CD14-positive monocyte (primary cell): ENCODE data around the gene UFSP2. TPM values are rescaled to one million over a fixed set of nuclear protein-coding genes. Genes with fewer than 3 reads are reported as not detected.

Experiments
- DNase-seq, 3 donors: peaks; one replicate each; pipeline ENCODE4 v3.0.0-alpha.2; 2011 to 2022
- H2AFZ ChIP-seq: 2 replicates; pipeline ENCODE4 v1.6.0; 2012; ENCODE audit warnings: mild to moderate bottlenecking, low read depth, low read length, inconsistent platforms; ENCODE audit not compliant: insufficient read depth, poor library complexity, severe bottlenecking
- H3K27ac ChIP-seq, 2 donors: 1 replicate in 1 of 2; 2 replicates in 1 of 2; pipeline ENCODE4 v1.5.1; 2012 to 2013; ENCODE audit warnings: low read length in 2 of 2, control low read depth in 1 of 2, inconsistent platforms in 1 of 2, low read depth in 1 of 2, mild to moderate bottlenecking in 1 of 2
- H3K27me3 ChIP-seq, 2 donors: one replicate each; pipeline versions ENCODE4 v1.6.0 to v1.6.1; 2011 to 2013; ENCODE audit warnings: low read length in 2 of 2; ENCODE audit not compliant: control insufficient read depth in 2 of 2, insufficient read depth in 2 of 2
- H3K36me3 ChIP-seq, 2 donors: replicated peaks in 1 of 2; 1 replicate in 1 of 2; 2 replicates in 1 of 2; pipeline versions ENCODE4 v1.5.1 to v1.6.1; 2012 to 2013; ENCODE audit warnings: low read length in 2 of 2, control low read depth in 1 of 2, inconsistent platforms in 1 of 2, mild to moderate bottlenecking in 1 of 2; ENCODE audit not compliant: insufficient read depth in 2 of 2, control insufficient read depth in 1 of 2
- H3K4me1 ChIP-seq, 2 donors: 1 replicate in 1 of 2; 2 replicates in 1 of 2; pipeline versions ENCODE4 v1.5.1 to v1.6.1; 2012 to 2013; ENCODE audit warnings: low read length in 2 of 2, control low read depth in 1 of 2, inconsistent platforms in 1 of 2, mild to moderate bottlenecking in 1 of 2, moderate library complexity in 1 of 2; ENCODE audit not compliant: insufficient read depth in 2 of 2, control insufficient read depth in 1 of 2
- H3K4me2 ChIP-seq: replicated peaks from 2 replicates; pipeline ENCODE3; 2012; ENCODE audit warnings: low read length, moderate library complexity, mild to moderate bottlenecking; ENCODE audit not compliant: poor library complexity, severe bottlenecking; ENCODE audit errors: extremely low read depth
- H3K4me3 ChIP-seq, 3 experiments: fragments of 200-600 bp in 1 of 3; sonication (generic) in 1 of 3; replicated peaks in 1 of 3; 1 replicate in 2 of 3; 2 replicates in 1 of 3; pipeline ENCODE4 v1.5.1; 2011 to 2013; ENCODE audit warnings: low read length in 3 of 3, mild to moderate bottlenecking in 3 of 3, control low read depth in 2 of 3, low read depth in 2 of 3, inconsistent platforms in 1 of 3, moderate library complexity in 1 of 3
- H3K79me2 ChIP-seq: 2 replicates; pipeline ENCODE4 v1.6.0; 2012; ENCODE audit warnings: mild to moderate bottlenecking, control low read depth, inconsistent platforms, low read length, moderate library complexity; ENCODE audit not compliant: insufficient read depth
- H3K9ac ChIP-seq: 2 replicates; pipeline ENCODE4 v1.6.0; 2017; ENCODE audit warnings: low read length, mild to moderate bottlenecking; ENCODE audit not compliant: insufficient read depth, poor library complexity, severe bottlenecking
- H3K9me3 ChIP-seq, 2 donors: replicated peaks in 1 of 2; 1 replicate in 1 of 2; 2 replicates in 1 of 2; pipeline versions ENCODE4 v1.5.1 to v1.6.1; 2012 to 2013; ENCODE audit warnings: low read length in 2 of 2, control low read depth in 1 of 2; ENCODE audit not compliant: control insufficient read depth in 1 of 2, insufficient read depth in 1 of 2
- H4K20me1 ChIP-seq: 2 replicates; pipeline ENCODE4 v1.6.0; 2012; ENCODE audit warnings: mild to moderate bottlenecking, low read length, control low read depth, moderate library complexity; ENCODE audit not compliant: insufficient read depth
- H3K27ac Mint-ChIP-seq, 7 donors: one replicate each; pipeline ENCODE4 v1.8.0; 2020; ENCODE audit warnings: mild to moderate bottlenecking in 7 of 7, mixed read lengths in 7 of 7, moderate library complexity in 6 of 7, inconsistent platforms in 2 of 7
- H3K27me3 Mint-ChIP-seq, 3 donors: one replicate each; pipeline ENCODE4 v1.8.0; 2021 to 2022; ENCODE audit warnings: low read depth in 3 of 3, mild to moderate bottlenecking in 3 of 3, mixed read lengths in 3 of 3, moderate library complexity in 3 of 3, inconsistent platforms in 1 of 3
- H3K36me3 Mint-ChIP-seq, 2 donors: one replicate each; pipeline ENCODE4 v1.8.0; 2020; ENCODE audit warnings: mixed read lengths in 2 of 2, inconsistent platforms in 1 of 2, mild to moderate bottlenecking in 1 of 2
- H3K4me1 Mint-ChIP-seq: one replicate; pipeline ENCODE4 v1.8.0; 2020; ENCODE audit warnings: mild to moderate bottlenecking, mixed read lengths
- H3K4me3 Mint-ChIP-seq, 2 donors: one replicate each; pipeline ENCODE4 v1.8.0; 2020; ENCODE audit warnings: mild to moderate bottlenecking in 2 of 2, mixed read lengths in 2 of 2, moderate library complexity in 1 of 2
- H3K9me3 Mint-ChIP-seq, 7 donors: one replicate each; pipeline ENCODE4 v1.8.0; 2020 to 2022; ENCODE audit warnings: mixed read lengths in 7 of 7, mild to moderate bottlenecking in 6 of 7, moderate library complexity in 6 of 7, inconsistent platforms in 2 of 7
- CTCF ChIP-seq: fragments of 200-600 bp; IDR thresholded peaks from one replicate; pipeline ENCODE4 v1.8.0; 2022; ENCODE audit warnings: antibody characterized with exemption, mild to moderate bottlenecking
- whole genome bisulfite sequencing: methylation state at CpG from one replicate; pipeline ENCODE4 v1.1.5; 2013; ENCODE audit warnings: missing lambda C conversion rate; ENCODE audit not compliant: insufficient coverage; 5-methylcytosine and 5-hydroxymethylcytosine counted together
- intact Hi-C, 2 donors: fragments of 100-400 bp; cut with micrococcal nuclease; formaldehyde crosslinking; loops; one replicate each; pipeline versions ENCODE4 v1.15.0 to v1.15.1; 2023
- polyA plus RNA-seq, 3 donors: library from polyadenylated mRNA; depleted of rRNA in 1 of 3; unstranded in 2 of 3; stranded (reverse) in 1 of 3; fragments of 300-500 nt in 2 of 3; fragments of >200 nt in 1 of 3; fragmentation: Illumina TruSeq in 2 of 3; gene quantifications; 1 replicate in 2 of 3; 2 replicates in 1 of 3; pipeline ENCODE4 v1.2.3, GENCODE V29; 2012 to 2021

The UFSP2 gene
- polyA plus RNA-seq, 3 donors = 6.8 to 23.5 (median 13.8) TPM

GRCh38 chr4:185361872-185362271, 63.9 kb downstream of the UFSP2 start:
- Mint-ChIP-seq H3K27me3 (peaks cover 0 to 7% (median 3%) of the 10 kb centered on the region in 3 donors), H3K4me1 (no peaks in the 10 kb centered on the region), H3K4me3 (no peak overlapping the region), H3K9me3 (peaks cover 0 to 2% (median 0%) of the 10 kb centered on the region in 7 donors), H3K36me3 (no peaks in the 10 kb centered on the region), H3K27ac (no peak overlapping the region)
- H3K9ac ChIP-seq = no peak overlapping the region
- DNase-seq = no peak
- no peak overlapping the region for H3K4me3 ChIP-seq
- H3K27me3 ChIP-seq = no peaks in the 10 kb centered on the region
- no peak overlapping the region for H3K27ac ChIP-seq
- H3K9me3 ChIP-seq = no peaks in the 10 kb centered on the region
- no peaks in the 10 kb centered on the region for H3K36me3 ChIP-seq
- no peak overlapping the region for H3K4me2 ChIP-seq
- H3K79me2 ChIP-seq = no peaks in the 10 kb centered on the region
- no peaks in the 10 kb centered on the region for H4K20me1 ChIP-seq
- no peak overlapping the region for H2AFZ ChIP-seq
- WGBS = 100% methylated on average over 3 of the region's 3 CpGs
- intact Hi-C loops = no loop called here
- TF ChIP-seq CTCF = no peak
- H3K4me1 ChIP-seq = no peaks in the 10 kb centered on the region

GRCh38 chr4:185359767-185360446, 65.9 kb downstream of the UFSP2 start:
- Histone ChIP-seq H3K27ac (no peak overlapping the region), H3K4me1 (no peaks in the 10 kb centered on the region), H3K27me3 (no peaks in the 10 kb centered on the region), H2AFZ (no peak overlapping the region), H3K4me2 (no peak overlapping the region), H3K9me3 (no peaks in the 10 kb centered on the region), H4K20me1 (no peaks in the 10 kb centered on the region), H3K36me3 (no peaks in the 10 kb centered on the region), H3K4me3 (no peak overlapping the region), H3K9ac (no peak overlapping the region), H3K79me2 (no peaks in the 10 kb centered on the region)
- Mint-ChIP-seq H3K4me3 (no peak overlapping the region), H3K27me3 (peaks cover 0 to 8% (median 3%) of the 10 kb centered on the region in 3 donors), H3K36me3 (no peaks in the 10 kb centered on the region), H3K4me1 (no peaks in the 10 kb centered on the region), H3K27ac (no peak overlapping the region), H3K9me3 (peaks cover 0 to 2% (median 0%) of the 10 kb centered on the region in 7 donors)
- 100% methylated on average over 6 of the region's 8 CpGs for WGBS
- TF ChIP-seq CTCF = no peak
- intact Hi-C loops = no loop called here
- no peak for DNase-seq
